GM18511 (cell line): ENCODE measurements around the gene PRM1.

Experiments
- ATAC-seq: cut with Tn5 transposase; IDR thresholded peaks from one replicate; pipeline ENCODE4 v1.9.1; 2021; ENCODE audit warnings: mild to moderate bottlenecking, moderate library complexity; ENCODE audit not compliant: unreplicated experiment

PRM1 gene

DNA sequence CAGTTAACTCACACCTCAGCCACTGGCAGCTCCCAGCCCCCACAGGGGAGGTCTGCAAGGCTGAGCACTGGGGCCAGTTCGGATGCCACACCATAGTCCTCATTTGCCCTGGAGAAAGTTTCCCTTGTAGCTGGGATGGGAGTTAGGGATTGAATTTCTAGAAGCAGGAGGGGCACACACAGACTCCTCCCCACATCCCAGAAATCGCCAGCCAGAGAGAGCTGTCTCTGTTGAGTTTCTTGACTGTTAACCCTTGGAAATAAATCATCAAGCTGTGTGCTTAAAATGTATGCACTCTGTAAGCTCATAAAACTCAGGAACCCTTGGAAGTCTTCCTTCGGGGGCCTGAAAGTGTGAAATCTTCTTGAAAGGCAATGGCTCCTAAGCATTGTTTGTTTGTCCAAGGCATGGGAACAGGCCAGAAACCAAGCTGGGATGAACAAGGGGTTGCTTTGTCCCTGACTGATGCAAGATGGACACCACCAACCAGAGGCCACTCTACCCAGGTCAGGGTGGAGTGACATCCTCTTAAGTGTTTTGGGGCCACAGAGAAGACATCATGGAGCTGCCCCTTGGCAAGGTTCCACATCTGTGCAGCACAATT lies 7.3 kb downstream of the PRM1 start:
- no peak for ATAC-seq

DNA sequence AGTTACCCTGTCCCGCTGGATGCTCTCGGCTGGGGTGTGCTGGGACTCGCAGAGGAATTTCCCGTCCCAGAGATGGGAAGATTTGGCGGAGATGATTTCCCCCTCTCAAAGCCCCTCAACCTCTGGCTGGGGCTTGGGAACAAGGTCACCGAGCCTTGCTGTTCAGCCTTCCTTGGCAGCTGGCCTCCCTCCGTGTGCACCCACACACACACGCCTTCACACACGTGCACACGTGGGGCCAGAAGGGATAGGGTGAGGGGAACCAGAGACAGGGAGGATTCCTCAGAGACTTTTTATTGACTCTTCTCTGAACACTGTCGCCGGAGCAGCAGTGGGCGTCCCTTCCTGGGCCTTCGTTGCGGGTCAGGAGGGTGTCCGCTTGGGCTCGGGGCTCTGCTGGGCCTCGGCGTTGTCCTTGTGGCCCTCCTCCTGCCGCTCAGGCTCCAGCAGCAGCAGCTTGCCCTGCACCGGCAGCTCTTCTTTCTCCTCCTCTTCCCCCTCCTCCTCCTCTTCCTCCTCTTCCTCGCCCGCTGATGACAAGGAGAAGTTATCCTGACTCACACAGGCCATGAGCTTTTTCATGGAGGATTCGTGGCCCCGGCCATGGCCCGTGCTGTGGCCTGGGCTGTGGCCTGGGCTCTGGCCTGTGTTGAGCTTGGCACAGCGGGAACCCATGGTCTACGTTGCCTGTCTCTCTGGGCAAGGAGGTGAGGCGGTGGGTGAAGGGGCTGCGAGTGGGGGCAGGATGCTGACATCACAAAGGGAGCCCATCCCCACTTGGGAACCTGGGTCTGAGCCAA lies 8.0 kb downstream of the PRM1 start, which contains the start of gene PRM3:
Gene PRM3 (minus strand): TSS at position 709 of the 800 bp plus-strand sequence. CDS start 34 bp downstream, at position 675.
- ATAC-seq, result no peak

DNA sequence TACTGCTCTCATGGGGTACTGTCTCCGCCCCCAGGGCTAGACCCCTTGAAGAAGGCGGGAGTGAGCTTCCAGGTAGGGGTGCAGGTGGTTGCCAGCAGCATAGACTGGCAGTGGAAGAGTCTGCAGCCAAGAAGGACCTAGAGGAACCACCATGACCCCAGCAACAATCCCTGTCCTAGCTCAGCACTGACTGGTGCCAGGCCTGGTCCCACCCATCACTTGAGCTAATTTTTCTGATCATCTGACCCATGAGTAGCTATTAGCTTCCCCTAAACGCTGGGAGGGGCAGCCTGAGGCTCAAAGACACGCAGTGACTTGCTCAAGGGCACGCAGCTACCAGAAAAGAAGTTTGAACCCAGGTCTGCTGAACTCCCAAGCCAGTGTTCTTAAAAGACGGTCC lies 8.6 kb downstream of the PRM1 start:
- ATAC-seq, result no peak

DNA sequence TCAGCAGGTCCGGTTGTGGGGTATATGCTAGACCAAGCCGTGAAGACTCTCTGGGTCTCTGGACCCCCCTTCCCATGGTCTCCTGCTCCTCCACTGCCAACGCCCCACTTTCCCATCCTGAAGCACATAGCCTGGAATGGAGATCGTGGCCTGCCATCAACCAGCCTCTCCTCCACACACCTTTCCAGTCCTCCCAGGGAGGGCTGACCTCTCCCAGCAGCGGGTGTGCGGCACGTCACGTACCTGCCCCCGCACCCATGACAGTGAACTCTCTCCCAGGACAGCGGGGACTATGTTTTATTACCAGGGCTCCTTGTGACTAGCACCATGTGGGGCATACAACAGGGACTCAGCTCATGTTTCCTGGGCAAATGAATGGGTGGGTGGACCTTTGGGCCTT lies 9.5 kb downstream of the PRM1 start:
- ATAC-seq, result no peak

DNA sequence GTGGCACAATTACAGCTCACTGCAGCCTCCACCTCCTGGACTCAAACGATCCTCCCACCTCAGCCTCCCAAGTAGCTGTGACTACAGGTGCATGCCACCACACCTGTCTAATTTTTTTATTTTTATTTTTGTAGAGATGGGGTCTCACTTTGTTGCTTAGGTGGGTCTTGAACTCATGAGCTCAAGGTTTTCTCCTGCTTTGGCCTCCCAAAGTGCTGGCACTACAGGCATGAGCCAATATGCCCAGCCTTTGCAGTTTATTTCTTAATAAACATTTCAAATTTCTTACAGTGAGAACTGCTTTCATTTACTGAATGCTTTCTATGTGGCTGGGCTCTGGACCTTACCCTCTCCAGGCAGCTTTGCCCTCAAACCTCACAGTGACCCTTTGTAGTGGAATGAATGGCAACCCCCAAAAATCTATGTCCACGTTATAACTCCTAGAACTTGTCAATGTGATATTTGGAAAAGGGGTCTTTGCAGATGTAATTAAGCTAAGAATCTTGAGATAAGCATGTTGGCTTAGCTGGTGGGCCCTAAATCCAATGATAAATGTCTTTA lies 10.4 kb downstream of the PRM1 start:
- no peak for ATAC-seq

DNA sequence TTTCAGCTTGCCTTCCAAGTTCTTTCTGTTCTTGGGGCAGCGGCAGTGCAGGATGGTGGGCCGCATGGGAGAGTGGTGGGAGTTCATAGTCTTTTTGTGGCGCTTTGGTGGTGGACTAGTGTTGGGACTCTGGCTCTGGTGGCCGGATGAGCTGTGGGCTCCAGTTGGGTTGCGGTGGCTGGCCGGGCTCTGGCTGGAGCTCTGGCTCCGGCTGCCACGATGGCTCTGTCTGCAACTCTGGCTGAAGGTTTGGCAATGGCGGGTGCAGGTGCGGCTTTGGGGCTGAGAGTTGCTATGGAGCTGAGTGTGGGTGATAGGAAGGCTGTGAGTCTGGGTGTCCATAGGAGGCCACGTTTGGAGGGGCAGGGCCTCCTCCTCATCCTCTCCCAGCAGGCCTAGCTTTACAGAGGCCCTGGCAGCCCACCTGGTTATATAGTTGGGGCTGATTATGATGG lies 12.2 kb downstream of the PRM1 start, which contains the start of gene TNP2:
Gene TNP2 (minus strand): TSS at position 405 of the 455 bp plus-strand sequence. CDS start 63 bp downstream, at position 342.
- ATAC-seq, result no peak

DNA sequence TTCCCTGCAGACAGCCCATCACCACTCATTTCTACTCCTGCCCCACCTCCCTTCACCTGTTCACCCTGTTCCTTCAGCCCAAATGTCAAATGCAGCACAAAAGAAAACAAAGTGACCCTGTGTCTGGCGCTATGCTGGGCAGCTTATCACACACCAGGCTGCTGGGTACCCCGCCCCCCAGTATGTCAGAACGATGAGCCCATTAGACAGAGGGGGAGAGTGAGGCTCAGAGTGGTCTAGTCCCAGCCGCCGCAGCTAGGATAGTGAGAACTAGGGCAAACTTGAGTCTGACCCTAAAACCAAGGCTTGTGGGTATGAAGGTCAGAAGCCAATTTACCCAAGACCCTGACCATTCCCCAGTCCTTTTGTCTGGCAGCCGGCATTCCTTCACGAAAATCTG lies 16.0 kb downstream of the PRM1 start:
- ATAC-seq, result no peak

DNA sequence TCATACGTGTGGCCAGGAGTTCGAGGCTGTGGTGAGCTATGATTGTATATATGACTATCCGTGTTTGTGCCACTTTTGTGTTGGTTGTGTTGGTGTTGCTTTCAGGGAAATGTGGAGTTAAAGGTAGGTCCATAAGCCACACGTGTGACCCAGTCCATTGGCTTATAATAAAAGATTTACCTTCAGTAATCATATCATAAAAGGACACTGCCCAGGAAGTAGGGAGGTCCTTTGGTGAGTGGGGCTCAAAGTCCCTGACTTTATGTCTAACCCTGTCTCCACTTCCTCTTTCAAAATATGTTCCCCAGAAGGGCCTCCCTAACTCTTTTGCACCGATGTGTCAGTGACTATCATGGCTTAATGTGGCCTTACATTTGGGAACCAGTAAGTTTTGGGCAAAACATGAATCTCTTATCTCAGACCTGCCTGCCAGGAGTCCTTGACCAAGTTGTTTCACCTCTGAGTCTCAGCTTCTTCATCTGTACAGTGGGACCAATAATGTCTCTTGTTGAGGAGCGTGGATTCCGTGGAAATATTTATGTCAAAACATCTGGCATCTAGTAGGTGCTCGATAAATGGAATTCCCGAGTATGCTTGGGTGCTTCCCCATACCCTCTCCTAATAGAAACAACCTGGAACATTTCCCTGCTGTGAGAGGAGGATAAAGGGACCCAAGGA lies 16.8 kb downstream of the PRM1 start:
- no peak for ATAC-seq

DNA sequence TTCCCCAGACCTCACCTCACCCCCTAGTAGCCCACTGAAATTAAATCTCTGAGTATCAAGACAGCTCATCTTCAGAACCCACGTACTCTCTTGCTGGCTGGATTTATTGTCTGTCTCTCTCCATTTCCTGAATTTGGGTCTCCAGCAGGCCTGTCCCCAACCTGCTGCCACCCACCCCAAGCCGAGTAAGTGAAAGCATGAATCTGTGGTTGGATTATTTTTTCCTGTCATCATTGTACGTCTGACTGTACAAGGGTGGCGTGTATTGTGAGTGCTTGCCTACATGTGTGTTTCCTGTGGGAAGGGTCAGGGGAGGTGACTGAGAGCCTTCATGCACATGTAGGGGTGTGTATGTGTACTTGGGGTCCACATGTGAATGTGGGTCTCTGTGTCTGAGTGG lies 17.4 kb downstream of the PRM1 start:
- no peak for ATAC-seq

DNA sequence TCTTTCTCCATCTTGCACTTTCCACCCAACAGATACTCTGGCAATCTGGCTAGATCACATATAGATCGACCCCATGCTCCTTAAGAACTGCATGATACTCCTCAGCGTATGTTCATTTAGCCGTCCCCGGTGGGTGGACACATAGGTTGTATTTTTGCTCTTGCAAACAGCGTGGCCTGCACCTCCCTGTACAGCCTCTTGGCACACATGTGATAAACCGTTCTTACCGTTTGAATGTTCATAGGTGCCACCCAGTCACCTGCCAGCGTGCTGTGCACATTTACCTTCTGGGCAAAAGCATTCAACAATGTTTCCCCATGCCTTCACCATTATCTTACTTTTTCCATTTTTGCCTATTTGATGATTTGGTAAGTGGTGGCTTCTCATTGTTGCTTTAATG lies 18.2 kb downstream of the PRM1 start:
- ATAC-seq, result no peak

DNA sequence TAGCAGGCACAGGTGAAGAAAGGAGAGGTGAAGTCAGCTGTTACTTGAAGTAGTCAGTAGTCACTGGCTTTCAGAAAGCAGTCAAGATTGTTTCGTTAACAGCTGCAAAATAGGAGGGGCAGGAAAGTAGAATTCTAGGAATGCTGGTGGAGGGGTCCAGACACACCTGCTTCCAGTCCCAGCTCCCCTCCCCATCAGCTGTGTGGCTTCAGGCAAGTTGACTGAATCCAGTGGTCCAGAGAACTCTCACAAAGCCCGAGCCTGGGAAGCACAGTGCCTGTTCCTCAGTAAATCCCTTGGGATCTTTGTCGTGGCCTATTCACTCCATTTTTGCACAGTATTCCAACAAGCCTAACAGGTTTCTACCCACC lies 20.5 kb downstream of the PRM1 start:
- ATAC-seq, result no peak

DNA sequence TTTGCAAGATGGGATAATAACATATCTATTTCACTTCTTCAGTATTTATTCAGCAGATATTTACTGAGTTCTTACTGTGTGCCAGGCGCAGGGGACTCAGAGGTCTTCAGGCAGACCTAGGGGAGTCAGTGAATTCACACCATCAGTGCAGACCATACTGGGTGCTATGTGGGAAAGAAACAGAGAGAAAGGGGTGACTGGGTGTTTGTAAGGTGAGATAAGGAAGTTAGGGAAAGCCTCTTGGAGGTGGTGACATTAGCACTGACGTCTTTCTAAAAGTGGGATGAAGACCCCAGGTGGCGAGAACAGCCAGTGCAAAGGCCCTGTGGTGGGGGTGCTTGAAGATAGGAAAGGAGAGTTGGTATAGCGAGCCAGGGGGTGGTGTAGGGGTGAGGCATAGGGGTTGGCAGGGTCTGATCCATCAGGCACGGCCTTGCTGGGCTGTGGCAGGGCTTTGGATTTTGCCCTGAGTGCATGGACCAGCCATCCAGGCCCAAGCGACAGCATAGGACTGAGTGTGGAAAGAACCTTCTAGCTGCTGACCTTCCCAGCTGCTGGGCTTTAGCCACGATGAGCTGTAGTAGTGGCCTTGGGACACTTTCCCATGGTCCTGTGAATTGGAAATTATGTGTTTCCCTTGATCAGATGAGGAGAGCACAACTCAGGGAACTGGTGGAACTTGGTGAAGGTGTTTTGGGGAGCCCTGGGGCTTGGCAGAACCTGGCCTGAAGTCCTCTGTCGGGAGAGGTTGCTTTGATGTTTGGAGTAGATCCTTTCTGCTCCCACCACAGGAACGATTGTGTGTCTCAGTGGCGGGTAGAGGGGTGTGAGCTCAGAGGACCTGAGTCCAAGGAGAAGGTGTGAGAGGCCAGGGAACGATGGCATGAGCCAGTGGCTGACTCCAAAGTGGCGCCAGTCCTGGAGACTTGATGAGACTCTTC lies 21.2 kb downstream of the PRM1 start:
- ATAC-seq, result no peak

DNA sequence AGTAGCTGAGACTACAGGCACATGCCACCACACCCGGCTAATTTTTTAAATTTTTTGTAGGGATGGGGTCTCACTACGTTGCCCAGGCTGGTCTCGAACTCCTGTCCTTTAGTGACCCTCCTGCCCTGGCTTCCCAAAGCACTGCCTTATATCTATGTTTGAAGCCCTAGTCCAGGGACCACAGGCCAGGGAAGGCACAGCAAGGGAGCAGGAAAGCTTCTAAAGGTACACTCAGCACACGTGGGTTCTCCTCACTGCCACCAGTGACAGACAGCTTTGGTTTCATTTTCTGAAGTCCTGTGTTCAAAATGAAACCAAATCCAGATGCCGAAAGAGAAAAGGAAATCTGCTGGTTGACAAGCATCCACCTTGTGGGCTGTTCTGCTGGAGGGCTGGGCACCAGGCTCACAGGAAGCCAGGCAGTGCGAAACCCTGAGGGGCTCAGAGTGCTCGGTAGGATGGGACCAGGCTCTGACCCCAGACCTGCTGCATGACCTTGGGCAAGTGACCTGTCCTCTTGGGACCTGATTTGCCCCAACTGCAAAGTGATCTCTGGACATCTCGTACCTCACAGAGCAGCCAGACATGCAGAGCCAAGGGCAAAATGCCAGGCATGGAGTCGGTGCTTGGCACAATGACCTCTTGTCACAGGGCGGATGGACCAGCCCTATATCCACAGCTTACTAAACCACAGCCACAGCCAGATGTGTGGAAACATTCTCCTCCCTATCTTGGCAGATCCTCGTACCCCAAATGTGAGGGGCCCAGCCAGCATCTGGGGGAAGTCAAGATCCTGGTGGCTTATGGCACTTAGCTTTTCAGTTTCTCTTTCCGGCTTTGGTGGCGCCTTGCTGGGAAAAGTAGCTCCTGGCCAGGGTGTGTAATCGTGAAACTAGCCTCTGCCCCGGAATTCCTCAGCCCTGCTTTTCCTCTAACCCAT lies 22.3 kb downstream of the PRM1 start:
- ATAC-seq, result no peak

DNA sequence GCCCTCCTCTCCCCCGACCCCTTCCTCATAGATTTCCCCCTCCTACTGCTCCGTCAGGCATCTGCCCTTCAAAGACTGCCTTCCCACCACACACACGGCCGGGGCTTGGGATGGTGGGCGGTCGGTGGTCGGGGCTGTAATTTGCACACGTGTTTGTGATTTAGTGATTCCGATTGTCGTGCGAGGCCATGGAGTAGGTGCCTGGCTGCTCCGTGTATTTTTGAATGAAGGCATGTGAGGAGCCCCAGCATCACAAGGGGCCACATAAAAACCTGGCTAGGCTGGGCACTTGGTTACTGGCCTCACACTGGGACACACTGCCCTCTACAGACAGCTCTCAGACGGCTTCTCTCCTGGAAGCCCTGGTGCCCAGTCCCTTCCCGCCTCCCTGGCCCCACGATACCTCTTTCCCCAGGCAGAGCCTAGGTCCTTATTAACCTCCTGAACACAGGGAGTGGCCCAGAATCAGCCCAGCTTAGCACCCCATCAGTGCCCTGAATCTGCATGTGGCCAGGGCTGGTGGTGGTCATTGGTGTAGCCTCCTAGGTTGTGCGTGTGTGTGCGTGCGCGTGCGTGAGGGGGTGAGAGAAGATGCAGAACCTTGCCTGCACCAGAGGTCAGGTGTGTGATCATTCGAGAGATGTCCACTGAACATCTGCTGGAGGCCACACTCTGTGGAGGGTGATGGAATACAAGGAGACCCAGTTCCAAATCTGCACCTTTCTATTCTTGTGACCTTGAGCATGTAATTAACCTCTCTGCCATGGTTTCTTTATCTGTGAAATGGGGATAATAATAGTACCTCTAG lies 23.8 kb downstream of the PRM1 start:
- no peak for ATAC-seq

DNA sequence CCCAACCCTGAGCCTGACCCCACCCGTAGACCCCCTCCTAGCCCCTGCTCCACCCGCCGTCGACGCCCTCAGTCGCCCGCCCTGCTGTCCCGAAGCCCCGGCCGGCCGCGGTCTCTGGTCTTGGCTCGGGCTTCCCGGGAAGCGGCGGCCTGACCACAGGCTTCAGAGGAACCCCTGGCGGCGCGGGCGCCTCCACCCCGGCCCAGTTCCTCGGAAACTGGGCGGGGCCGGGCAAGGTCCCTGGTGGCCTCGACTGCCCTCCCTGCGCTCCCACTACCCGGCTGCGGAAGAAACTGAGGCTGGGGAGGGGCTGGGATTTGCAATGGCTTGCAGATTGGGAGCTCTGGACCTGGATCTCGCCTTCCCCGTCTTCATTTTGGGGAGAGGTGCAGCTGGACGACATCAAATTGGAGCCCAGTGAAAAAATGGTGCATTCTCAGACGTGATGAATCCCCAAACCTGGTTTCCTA lies 24.4 kb downstream of the PRM1 start:
- no peak for ATAC-seq

DNA sequence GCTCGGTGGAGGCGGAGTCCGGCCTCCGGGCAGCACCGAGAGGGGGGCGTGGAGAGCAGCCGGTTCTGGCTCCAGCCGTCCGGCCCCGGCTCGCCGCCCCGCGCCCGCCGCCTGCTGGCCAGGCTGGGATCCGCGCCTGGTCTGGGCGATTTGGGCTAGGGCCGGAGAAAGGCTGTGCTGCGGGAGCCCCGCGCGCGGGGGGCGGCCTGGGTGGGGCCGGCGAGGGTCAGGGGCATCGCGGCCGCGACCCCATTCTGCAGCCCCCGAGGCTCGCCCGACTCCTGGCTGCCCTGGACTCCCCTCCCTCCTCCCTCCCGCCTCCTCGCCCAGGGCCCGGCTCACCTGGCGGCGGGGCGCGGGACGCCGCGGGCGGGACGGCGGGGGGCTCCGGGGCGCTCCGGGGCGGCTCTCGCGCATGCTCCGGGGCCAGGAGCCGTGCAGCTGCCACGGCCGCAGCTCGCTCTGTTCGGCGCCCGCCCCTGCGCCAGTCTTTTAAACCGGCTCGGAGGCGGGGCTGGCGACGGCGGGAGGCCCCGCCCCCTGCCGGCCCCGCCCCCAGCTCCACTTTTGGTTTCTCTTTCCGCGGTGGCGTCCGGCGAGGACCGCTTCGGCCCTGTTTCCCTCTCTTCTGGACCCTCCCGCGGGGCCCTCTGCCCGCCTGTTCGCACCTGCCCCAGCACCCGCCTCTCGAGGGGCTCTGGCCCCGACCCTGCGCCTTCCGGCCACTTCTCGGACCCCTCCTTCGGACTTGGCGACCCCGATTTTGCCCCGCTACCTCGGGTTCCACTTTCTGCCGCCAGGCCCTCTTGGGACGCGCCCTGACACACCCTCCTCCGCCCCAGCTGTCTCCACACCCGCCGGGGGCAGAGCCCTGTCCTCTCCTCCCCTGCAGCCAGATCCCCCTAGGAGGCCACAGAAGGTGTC lies 25.1 kb downstream of the PRM1 start, which contains the start of gene SOCS1:
Gene SOCS1 (minus strand): TSS at position 468 of the 924 bp plus-strand sequence. CDS start 726 bp downstream, outside the sequence.
- peak; percentile 62 for ATAC-seq
